HepG2 (cell line): ENCODE results near the gene C19orf73. TPM values are rescaled to one million over a fixed set of nuclear protein-coding genes. Genes with fewer than 3 reads are reported as not detected.

Experiments
- ARID5B ChIP-seq: IDR thresholded peaks from 2 replicates; pipeline ENCODE4 v1.4.0; 2020; ENCODE audit warnings: mild to moderate bottlenecking, missing genetic modification reagents
- CEBPB ChIP-seq: IDR thresholded peaks from 2 replicates; pipeline ENCODE4 v1.6.1; 2011; ENCODE audit warnings: low read depth, low read length, improper control_type of control experiment, borderline replicate concordance
- GPN1 ChIP-seq: sonication (generic); formaldehyde crosslinking; IDR thresholded peaks from 2 replicates; pipeline ENCODE4 v1.5.1; 2020; ENCODE audit warnings: missing genetic modification reagents, borderline replicate concordance
- HNF4A ChIP-seq: sonication (generic); formaldehyde crosslinking; IDR thresholded peaks from 2 replicates; pipeline ENCODE4 v1.4.0; 2020; ENCODE audit warnings: missing genetic modification reagents
- IKZF4 ChIP-seq: sonication (generic); formaldehyde crosslinking; IDR thresholded peaks from 2 replicates; pipeline ENCODE4 v1.5.1; 2020; ENCODE audit warnings: borderline replicate concordance, mild to moderate bottlenecking, low read depth, missing genetic modification reagents; ENCODE audit errors: not compliant biosample characterization
- JUN ChIP-seq: sonication (generic); formaldehyde crosslinking; IDR thresholded peaks from 2 replicates; pipeline ENCODE4 v1.4.0; 2020; ENCODE audit warnings: mild to moderate bottlenecking, missing genetic modification reagents
- MIER3 ChIP-seq: IDR thresholded peaks from 2 replicates; pipeline ENCODE4 v1.6.1; 2016; ENCODE audit warnings: missing compliant biosample characterization, borderline replicate concordance
- NFIC ChIP-seq: IDR thresholded peaks from 2 replicates; pipeline ENCODE4 v1.6.1; 2012; ENCODE audit warnings: mild to moderate bottlenecking, low read length, inconsistent platforms
- NPAS2 ChIP-seq: sonication (generic); formaldehyde crosslinking; IDR thresholded peaks from 2 replicates; pipeline ENCODE4 v1.8.0; 2022; ENCODE audit warnings: mild to moderate bottlenecking, missing genetic modification reagents, borderline replicate concordance
- NR2C2 ChIP-seq: sonication (generic); formaldehyde crosslinking; IDR thresholded peaks from 2 replicates; pipeline ENCODE4 v1.4.0; 2020; ENCODE audit warnings: missing genetic modification reagents, mild to moderate bottlenecking, moderate library complexity, borderline replicate concordance
- RELA ChIP-seq: sonication (generic); formaldehyde crosslinking; IDR thresholded peaks from 2 replicates; pipeline ENCODE4 v1.4.0; 2020; ENCODE audit warnings: missing genetic modification reagents
- RERE ChIP-seq: IDR thresholded peaks from 2 replicates; pipeline ENCODE4 v1.6.1; 2016; ENCODE audit warnings: low read depth, missing genetic modification reagents, missing compliant biosample characterization
- SMAD9 ChIP-seq: sonication (generic); formaldehyde crosslinking; IDR thresholded peaks from 2 replicates; pipeline ENCODE4 v1.5.1; 2020; ENCODE audit warnings: mild to moderate bottlenecking, missing genetic modification reagents
- SMARCC2 ChIP-seq: fragments of 450-650 bp; IDR thresholded peaks from 2 replicates; pipeline ENCODE4 v1.6.1; 2017; ENCODE audit warnings: antibody characterized with exemption, mild to moderate bottlenecking
- TBX2 ChIP-seq: sonication (generic); formaldehyde crosslinking; IDR thresholded peaks from 2 replicates; pipeline ENCODE4 v1.5.0; 2020; ENCODE audit warnings: missing genetic modification reagents, mild to moderate bottlenecking, borderline replicate concordance
- ZNF775 ChIP-seq: sonication (generic); formaldehyde crosslinking; IDR thresholded peaks from 2 replicates; pipeline ENCODE4 v1.4.0; 2020; ENCODE audit warnings: missing genetic modification reagents, mild to moderate bottlenecking, moderate library complexity, borderline replicate concordance
- ZNF784 ChIP-seq: sonication (generic); formaldehyde crosslinking; IDR thresholded peaks from 2 replicates; pipeline ENCODE4 v1.5.1; 2020; ENCODE audit warnings: missing genetic modification reagents, mild to moderate bottlenecking, borderline replicate concordance
- ZSCAN12 ChIP-seq: sonication (generic); formaldehyde crosslinking; IDR thresholded peaks from 2 replicates; pipeline ENCODE4 v1.9.0; 2021; ENCODE audit warnings: mild to moderate bottlenecking, missing genetic modification reagents
- polyA plus RNA-seq, 8 experiments: library from polyadenylated mRNA; depleted of rRNA in 3 of 8; stranded (reverse) in 7 of 8; unstranded in 1 of 8; fragments of >200 nt; fragmentation: Illumina TruSeq in 4 of 8; extraction: Trizol in 4 of 8; gene quantifications; 2 replicates each; pipeline versions ENCODE4 v1.2.1 to v1.2.3, GENCODE V29; 2011 to 2016; ENCODE audit warnings: low read depth in 4 of 8, missing spikeins in 1 of 8, mixed read lengths in 1 of 8; ENCODE audit not compliant: insufficient read depth in 1 of 8
- total RNA-seq, 5 experiments: library from RNA; depleted of rRNA; stranded (reverse); fragments of >200 nt; fragmentation: Illumina TruSeq; extraction: Trizol; gene quantifications; 2 replicates each; pipeline ENCODE4 v1.2.3, GENCODE V29; 2016; ENCODE audit warnings: low read depth in 1 of 5

Gene C19orf73
- total and polyA plus RNA-seq, 2 of the 13 experiments (the other 11 are each of a cell fraction or from before 2014, with no cell fraction given): 1.4 to 1.5 TPM

- TF ChIP-seq ARID5B (no peak), CEBPB (no peak), RELA (CRISPR knock-in tag) (no peak), SMAD9 (no peak), HNF4A (CRISPR knock-in tag) (peak; percentile 30), IKZF4 (no peak), RERE (CRISPR knock-in tag) (no peak), NPAS2 (no peak), MIER3 (0 out of 2 replicates have a peak, but pooled peaks have one; percentile 0), ZSCAN12 (CRISPR knock-in tag) (no peak), TBX2 (CRISPR knock-in tag) (no peak), ZNF784 (0 out of 2 replicates have a peak, but pooled peaks have one; percentile 39), ZNF775 (CRISPR knock-in tag) (no peak), NR2C2 (CRISPR knock-in tag) (no peak), JUN (CRISPR knock-in tag) (no peak), GPN1 (CRISPR knock-in tag) (no peak), SMARCC2 (no peak), NFIC (no peak)
Measured at GRCh38 chr19:49117677-49118564, 1.0 kb downstream of the C19orf73 start (continued).
